ENCODE measurements around the gene BPGM. TPM values are rescaled to one million over a fixed set of nuclear protein-coding genes. Genes with fewer than 3 reads are reported as not detected.

The BPGM gene
- total RNA-seq, 4 donors from 2014 or later, result 9.8 to 13.3 (median 12.5) TPM

DNA sequence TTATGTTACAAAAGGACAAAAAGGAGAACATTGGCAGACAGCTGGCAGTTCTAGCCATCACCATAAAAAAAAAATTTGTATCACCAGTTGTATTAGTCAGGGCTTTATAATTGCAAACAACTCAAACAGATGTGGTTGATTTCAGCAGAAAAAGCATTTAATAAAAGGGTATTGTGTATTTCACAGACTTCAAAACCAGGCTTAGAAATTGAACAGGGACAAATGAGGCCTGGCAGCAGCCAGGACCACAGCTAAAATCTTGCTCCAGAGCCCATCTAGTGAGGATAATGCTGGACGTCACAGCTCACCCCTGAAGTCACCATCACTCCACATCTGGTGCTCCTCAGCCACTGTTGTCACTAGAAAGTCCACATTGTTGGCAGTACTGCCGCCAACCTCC, 79.9 kb downstream of the BPGM start:
- Histone ChIP-seq H3K27me3 (no peaks in the 10 kb centered on the region), H3K36me3 (no peaks in the 10 kb centered on the region), H3K4me3 (no peak overlapping the region), H3K27ac (peak overlapping the region; percentile 29), H3K9me3 (no peaks in the 10 kb centered on the region), H3K4me1 (peaks cover 33% of the 10 kb centered on the region)
- no peak for DNase-seq (ENCODE audit: low spot score in 2 of 2)
- 42% methylated on average over 2 of the region's 2 CpGs for WGBS
- no peak for TF ChIP-seq EP300 (IDR thresholded peaks at IDR 0.05)
- TF ChIP-seq POLR2AphosphoS5 (IDR thresholded peaks at IDR 0.05), result no peak
- no peak for TF ChIP-seq POLR2A (IDR thresholded peaks at IDR 0.05)
- no peak for TF ChIP-seq CTCF (IDR thresholded peaks at IDR 0.05)

- TF ChIP-seq CTCF (IDR thresholded peaks at IDR 0.05) (no peak), EP300 (IDR thresholded peaks at IDR 0.05) (no peak), POLR2AphosphoS5 (IDR thresholded peaks at IDR 0.05) (no peak), POLR2A (IDR thresholded peaks at IDR 0.05) (no peak)
- no peak for DNase-seq (ENCODE audit: low spot score in 2 of 2)
- no peaks in the 10 kb centered on the region for H3K9me3 ChIP-seq
- WGBS, result 83% methylated on average over 3 of the region's 3 CpGs
- no peaks in the 10 kb centered on the region for H3K36me3 ChIP-seq
- H3K27ac ChIP-seq, result no peak overlapping the region
- peaks cover 31% of the 10 kb centered on the region for H3K4me1 ChIP-seq
- no peaks in the 10 kb centered on the region for H3K27me3 ChIP-seq
- H3K4me3 ChIP-seq, result no peak overlapping the region
These were observed 81.1 kb downstream of the BPGM start for GRCh38 chr7:134727711-134728110.

Other genes starting within 250 kb of the BPGM start
- gene AKR1B1, start 187.8 kb upstream of the BPGM start, total RNA-seq, result 10 to 100 TPM; 10.7 to 22.6 (median 17.5) TPM
- 10 to 100 TPM in 2 of 4 donors, 1 to 10 TPM in 2; 5.9 to 57.5 (median 8.2) TPM for gene AKR1B10, start 119.3 kb upstream of the BPGM start, total RNA-seq
- 1 to 10 TPM in 1 of 4 donors, not detected in 3; 1.1 TPM for gene AKR1B15, start 97.7 kb upstream of the BPGM start, total RNA-seq
- 100 to 1,000 TPM in 1 of 4 donors, 10 to 100 TPM in 3; 53.6 to 116 (median 83.2) TPM for gene CALD1, start 132.8 kb downstream of the BPGM start, total RNA-seq

Measured in suprapubic skin (tissue), 4 donors.